Astrocyte of the cerebellum (primary cell): Measurements from ENCODE around the gene ZNF611.
"Not testable (repeated sequence)": the region's sequence is repeated elsewhere in the genome, so short reads cannot be mapped to it uniquely, and the experiment has no call there.

ENCODE experiments used
- DNase-seq: peaks from one replicate; pipeline ENCODE4 v3.0.0-alpha.2; 2011; ENCODE audit warnings: low read depth
- H3K4me3 ChIP-seq: 2 replicates; pipeline ENCODE4 v1.5.1; 2011; ENCODE audit warnings: mild to moderate bottlenecking, low read depth, low read length, moderate library complexity
- CTCF ChIP-seq: IDR thresholded peaks from 2 replicates; pipeline ENCODE4 v1.5.1; 2012; ENCODE audit warnings: low read length, low read depth, moderate library complexity, mild to moderate bottlenecking; ENCODE audit errors: missing control alignments
- in situ Hi-C: cut with HindIII; loops from 2 replicates; pipeline ENCODE4 v1.10.0; 2017; ENCODE audit warnings: low sequenced_read_pairs

ZNF611 gene

GRCh38 chr19:52734893-52735661 lies at the start of gene ZNF611:
ZNF611 (minus strand) TSS chr19:52735044; CDS start chr19:52715894, 19,150 bp downstream.
- H3K4me3 ChIP-seq: peak within 1 kb of the TSS; percentile 71
- peak; percentile 58 for TF ChIP-seq CTCF
- DNase-seq: peak; percentile 83
- in situ Hi-C loops: no loop called here

- in situ Hi-C loops, DNase-seq, H3K4me3 ChIP-seq: not testable (repeated sequence)
Observed at GRCh38 chr19:52782864-52783263, 48.0 kb upstream of the ZNF611 start.

GRCh38 chr19:52778811-52779210 lies 44.0 kb upstream of the ZNF611 start:
- no peak for DNase-seq
- H3K4me3 ChIP-seq: no peak overlapping the region
- no peak for TF ChIP-seq CTCF
- in situ Hi-C loops: no loop called here

GRCh38 chr19:52756447-52756846 lies 21.6 kb upstream of the ZNF611 start:
- DNase-seq, H3K4me3 ChIP-seq, in situ Hi-C loops: not testable (repeated sequence)

GRCh38 chr19:52749780-52750179 lies 14.9 kb upstream of the ZNF611 start:
- H3K4me3 ChIP-seq: no peak overlapping the region
- no peak for DNase-seq
- in situ Hi-C loops: no loop called here
- no peak for TF ChIP-seq CTCF

GRCh38 chr19:52748336-52748950 lies 13.6 kb upstream of the ZNF611 start:
- no peak for DNase-seq
- in situ Hi-C loops: no loop called here
- TF ChIP-seq CTCF: peak; percentile 20

GRCh38 chr19:52745919-52746318 lies 11.1 kb upstream of the ZNF611 start:
- in situ Hi-C loops, H3K4me3 ChIP-seq: not testable (repeated sequence)

More at GRCh38 chr19:52748336-52748950, 13.6 kb upstream of the ZNF611 start:
- no peak overlapping the region for H3K4me3 ChIP-seq

GRCh38 chr19:52743091-52743490 lies 8.2 kb upstream of the ZNF611 start:
- H3K4me3 ChIP-seq: no peak overlapping the region
- TF ChIP-seq CTCF: no peak
- in situ Hi-C loops: no loop called here
- no peak for DNase-seq

More at GRCh38 chr19:52745919-52746318, 11.1 kb upstream of the ZNF611 start:
- DNase-seq: not testable (repeated sequence)
